Subcutaneous abdominal adipose tissue (tissue), 5 donors: ENCODE data around the gene TNMD.

Experiments used
- H3K27ac ChIP-seq: one replicate; pipeline ENCODE4 v1.7.0; 2013; ENCODE audit warnings: low read depth, mild to moderate bottlenecking, inconsistent platforms, low read length, moderate library complexity
- H3K27me3 ChIP-seq, 5 donors: one replicate each; pipeline ENCODE4 v1.7.0; 2013; ENCODE audit warnings: low read length in 5 of 5, inconsistent platforms in 1 of 5; ENCODE audit not compliant: control insufficient read depth in 5 of 5, insufficient read depth in 4 of 5
- H3K36me3 ChIP-seq, 5 donors: one replicate each; pipeline ENCODE4 v1.7.0; 2013; ENCODE audit warnings: low read length in 5 of 5; ENCODE audit not compliant: control insufficient read depth in 5 of 5, insufficient read depth in 5 of 5
- H3K4me1 ChIP-seq, 5 donors: one replicate each; pipeline ENCODE4 v1.7.0; 2013; ENCODE audit warnings: low read length in 5 of 5, mild to moderate bottlenecking in 3 of 5, moderate library complexity in 1 of 5; ENCODE audit not compliant: control insufficient read depth in 5 of 5, insufficient read depth in 5 of 5
- H3K4me3 ChIP-seq, 5 donors: one replicate each; pipeline ENCODE4 v1.7.0; 2013; ENCODE audit warnings: low read length in 5 of 5, low read depth in 1 of 5
- H3K9ac ChIP-seq, 5 donors: one replicate each; pipeline ENCODE4 v1.7.0; 2013; ENCODE audit warnings: low read length in 5 of 5, mild to moderate bottlenecking in 4 of 5, moderate library complexity in 3 of 5
- H3K9me3 ChIP-seq, 5 donors: one replicate each; pipeline ENCODE4 v1.7.0; 2013; ENCODE audit warnings: low read length in 5 of 5; ENCODE audit not compliant: control insufficient read depth in 5 of 5
- donor health status: healthy.
- donor health status: healthy.
- donor health status: healthy.
- donor health status: healthy.
- donor health status: healthy.

TNMD gene

DNA sequence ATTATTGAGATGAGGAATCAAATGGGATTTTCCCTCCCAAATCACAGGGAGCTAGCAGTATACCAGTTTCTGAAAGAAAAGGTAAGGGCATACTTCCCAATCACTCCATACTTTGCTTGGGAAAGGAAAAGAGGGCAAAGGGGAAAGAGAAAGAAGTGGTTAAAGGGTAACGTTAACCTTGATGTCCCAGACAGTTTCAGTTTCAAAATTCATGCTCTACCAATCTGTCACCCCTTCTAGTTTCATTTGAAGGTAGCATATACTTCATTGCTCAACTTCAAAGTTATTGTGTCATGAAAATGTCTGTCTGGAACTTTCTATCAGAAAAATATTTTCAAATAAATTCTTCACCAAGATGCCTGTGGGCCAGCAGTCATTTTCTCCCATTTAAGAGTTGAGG, 16.0 kb downstream of the TNMD start:
- H3K9me3 ChIP-seq = no peaks in the 10 kb centered on the region
- H3K4me1 ChIP-seq = peaks cover 0 to 12% (median 3%) of the 10 kb centered on the region in 5 donors
- no peak overlapping the region for H3K9ac ChIP-seq
- H3K36me3 ChIP-seq = no peaks in the 10 kb centered on the region
- no peak overlapping the region for H3K4me3 ChIP-seq
- no peak overlapping the region for H3K27ac ChIP-seq
- peaks cover 0 to 8% (median 0%) of the 10 kb centered on the region in 5 donors for H3K27me3 ChIP-seq

DNA sequence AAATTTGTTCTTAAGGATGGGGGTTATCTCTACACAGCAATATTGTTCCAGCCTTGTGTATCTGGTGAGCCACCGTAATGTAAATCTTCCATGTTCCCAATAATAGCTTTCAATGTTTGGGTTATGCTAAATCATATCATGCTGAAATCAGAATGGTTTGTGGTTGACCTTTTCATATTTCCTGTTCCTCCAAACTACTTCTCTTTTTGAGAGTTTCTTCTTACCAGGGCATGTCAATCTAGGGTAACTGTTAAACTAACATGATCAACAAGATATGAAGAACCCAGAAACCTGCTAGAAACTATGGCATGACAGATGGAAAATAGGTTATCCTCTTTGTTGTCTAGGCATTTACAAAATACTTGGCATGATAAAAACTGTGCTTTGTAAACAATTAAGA, 22.0 kb downstream of the TNMD start:
- Histone ChIP-seq H3K27ac (no peak overlapping the region), H3K9me3 (no peaks in the 10 kb centered on the region), H3K27me3 (peaks cover 0 to 8% (median 0%) of the 10 kb centered on the region in 5 donors), H3K36me3 (no peaks in the 10 kb centered on the region), H3K9ac (no peak overlapping the region), H3K4me3 (no peak overlapping the region), H3K4me1 (peaks cover 0 to 5% (median 0%) of the 10 kb centered on the region in 5 donors)

DNA sequence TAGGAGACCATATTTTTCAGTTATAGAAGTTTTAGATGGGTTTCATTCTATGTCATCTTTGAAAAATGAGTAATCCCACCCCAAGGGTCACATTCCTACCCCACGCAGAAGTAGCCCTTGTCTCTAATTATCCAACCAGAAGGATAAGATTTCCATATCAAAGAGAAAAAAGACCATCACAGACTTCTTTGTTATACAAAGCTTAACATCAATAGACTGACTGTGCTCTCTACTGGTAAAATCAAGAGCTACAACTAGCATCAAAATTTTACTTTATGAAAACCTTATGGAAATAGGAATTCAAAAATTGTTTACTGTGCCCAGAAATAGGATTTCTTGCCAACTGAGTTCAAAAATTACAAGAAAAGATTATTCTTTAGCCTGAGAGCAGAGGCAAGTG, 24.9 kb downstream of the TNMD start:
- no peak overlapping the region for H3K4me3 ChIP-seq

DNA sequence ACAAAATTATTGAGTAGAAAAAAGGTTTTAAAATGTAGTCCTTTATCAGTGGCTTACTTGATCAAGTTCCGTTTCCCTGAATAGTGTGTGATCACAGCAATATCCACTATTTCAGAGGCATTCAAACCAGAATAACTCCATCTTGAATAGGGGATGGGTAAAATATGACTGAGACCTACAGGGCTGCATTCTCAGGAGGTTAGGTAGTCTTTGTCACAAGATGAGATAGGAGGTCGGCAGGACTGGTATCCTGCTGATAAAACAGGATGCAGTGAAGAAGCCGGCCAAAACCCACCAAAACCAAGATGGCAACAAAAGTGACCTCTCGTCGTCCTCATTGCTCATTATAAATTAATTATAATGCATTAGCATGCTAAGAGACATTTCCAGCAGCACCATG, 27.2 kb downstream of the TNMD start:
- Histone ChIP-seq H3K4me3 (no peak overlapping the region), H3K9me3 (no peaks in the 10 kb centered on the region), H3K4me1 (peaks cover 0 to 7% (median 0%) of the 10 kb centered on the region in 5 donors), H3K27ac (no peak overlapping the region), H3K36me3 (no peaks in the 10 kb centered on the region), H3K9ac (no peak overlapping the region), H3K27me3 (peaks cover 0 to 17% (median 6%) of the 10 kb centered on the region in 5 donors)

More for the DNA sequence above, 24.9 kb downstream of the TNMD start:
- peaks cover 0 to 6% (median 4%) of the 10 kb centered on the region in 5 donors for H3K4me1 ChIP-seq
- H3K9ac ChIP-seq = no peak overlapping the region
- H3K27me3 ChIP-seq = peaks cover 0 to 11% (median 4%) of the 10 kb centered on the region in 5 donors
- H3K27ac ChIP-seq = no peak overlapping the region
- no peaks in the 10 kb centered on the region for H3K36me3 ChIP-seq
- no peaks in the 10 kb centered on the region for H3K9me3 ChIP-seq

DNA sequence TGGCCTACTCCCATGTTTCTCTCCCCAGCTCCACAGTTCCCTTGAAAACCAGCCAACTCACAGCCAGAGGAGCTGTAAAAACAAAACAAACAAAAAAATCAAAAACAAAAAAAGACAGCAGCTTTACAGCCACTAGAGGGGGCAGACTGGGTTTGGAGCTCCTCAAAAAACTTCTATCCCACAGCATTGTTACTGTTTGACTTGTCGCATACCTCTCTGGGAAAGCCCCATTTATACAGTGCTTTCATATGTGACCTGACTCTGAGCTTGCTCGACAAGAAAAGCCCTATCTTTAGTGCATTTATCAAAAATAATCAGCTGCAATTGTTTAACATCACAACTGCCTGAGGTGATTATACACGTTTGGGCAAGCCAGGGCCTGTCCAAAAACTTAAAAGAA, 30.3 kb downstream of the TNMD start:
- Histone ChIP-seq H3K4me1 (peaks cover 0 to 7% (median 0%) of the 10 kb centered on the region in 5 donors), H3K36me3 (no peaks in the 10 kb centered on the region), H3K4me3 (no peak overlapping the region), H3K9ac (no peak overlapping the region), H3K27me3 (peaks cover 0 to 13% (median 6%) of the 10 kb centered on the region in 5 donors), H3K27ac (no peak overlapping the region), H3K9me3 (no peaks in the 10 kb centered on the region)

DNA sequence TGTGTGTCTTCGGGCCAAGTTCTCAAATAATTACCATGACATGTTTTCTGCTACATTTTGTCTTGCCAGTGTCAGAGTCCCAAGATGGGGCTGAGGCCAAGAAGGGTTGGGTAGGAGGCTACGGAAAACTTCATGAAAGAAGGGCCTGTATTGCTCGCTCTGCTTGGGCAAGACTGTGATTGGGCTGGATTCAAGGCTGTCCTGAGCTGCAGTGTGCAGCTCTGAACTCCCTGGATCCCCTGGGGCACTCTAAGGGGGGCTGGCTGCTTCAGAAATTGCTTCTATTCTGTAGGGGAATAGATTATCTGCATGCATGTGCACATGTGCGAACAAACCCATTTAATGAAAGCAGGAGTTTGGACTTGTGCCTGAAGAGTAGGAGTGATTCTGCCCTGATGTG, 38.3 kb downstream of the TNMD start:
- H3K4me1 ChIP-seq = no peaks in the 10 kb centered on the region
- no peaks in the 10 kb centered on the region for H3K27me3 ChIP-seq
- H3K4me3 ChIP-seq = no peak overlapping the region
- no peaks in the 10 kb centered on the region for H3K36me3 ChIP-seq
- H3K9ac ChIP-seq = no peak overlapping the region
- H3K27ac ChIP-seq = no peak overlapping the region
- H3K9me3 ChIP-seq = no peaks in the 10 kb centered on the region

DNA sequence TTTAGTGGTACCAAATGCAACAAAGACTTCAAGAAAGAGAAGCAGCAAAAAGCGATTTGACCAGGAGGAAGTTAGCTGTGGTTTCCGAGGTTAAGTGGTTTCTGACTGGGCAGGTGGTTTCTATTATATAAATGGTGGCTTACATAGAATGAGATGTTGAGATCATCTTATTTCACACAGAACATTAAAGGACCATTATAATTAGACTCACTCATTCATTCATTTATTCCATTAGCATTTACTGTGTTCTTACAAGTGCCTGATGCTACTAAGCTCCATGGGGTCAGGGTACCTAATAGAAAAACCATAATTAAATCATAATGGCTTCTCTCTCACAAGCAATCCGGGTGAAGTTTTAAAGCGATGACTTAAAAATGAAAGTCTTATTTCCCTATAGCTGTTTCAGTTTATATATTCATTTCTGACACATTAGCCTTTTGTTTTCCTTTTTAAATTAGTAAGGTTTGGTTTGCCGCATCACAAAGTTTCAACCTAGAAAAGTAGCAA, 41.3 kb downstream of the TNMD start:
- H3K36me3 ChIP-seq = peaks cover 0 to 4% (median 0%) of the 10 kb centered on the region in 5 donors
- peaks cover 0 to 2% (median 0%) of the 10 kb centered on the region in 5 donors for H3K27me3 ChIP-seq
- no peaks in the 10 kb centered on the region for H3K9me3 ChIP-seq
- no peak overlapping the region for H3K27ac ChIP-seq
- H3K9ac ChIP-seq = no peak overlapping the region
- peaks cover 0 to 4% (median 0%) of the 10 kb centered on the region in 5 donors for H3K4me1 ChIP-seq
- no peak overlapping the region for H3K4me3 ChIP-seq

DNA sequence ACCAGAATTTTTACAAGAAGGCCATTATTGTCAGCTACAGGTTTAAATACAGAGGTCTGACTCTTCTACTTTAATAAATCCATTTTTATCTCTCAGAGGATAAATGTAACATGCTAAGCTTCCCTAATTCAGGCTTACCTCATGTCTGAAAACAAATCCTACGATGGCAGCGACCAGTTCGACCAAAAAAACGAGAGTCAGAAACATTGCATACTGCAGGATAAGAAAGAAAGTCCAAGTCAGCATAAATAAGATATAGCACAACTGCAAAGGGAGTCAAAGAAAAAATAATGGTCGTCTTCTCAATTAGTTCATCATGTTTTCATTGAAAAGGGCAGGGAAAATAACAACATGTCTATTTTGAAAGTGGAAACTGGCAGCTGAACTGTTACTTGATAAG, 50.3 kb downstream of the TNMD start:
- H3K9ac ChIP-seq = no peak overlapping the region
- peaks cover 0 to 8% (median 0%) of the 10 kb centered on the region in 5 donors for H3K36me3 ChIP-seq
- no peak overlapping the region for H3K27ac ChIP-seq
- H3K4me1 ChIP-seq = peaks cover 0 to 14% (median 9%) of the 10 kb centered on the region in 5 donors
- H3K4me3 ChIP-seq = peak overlapping the region in 1 of 5 donors; percentile 62
- H3K27me3 ChIP-seq = peaks cover 0 to 22% (median 5%) of the 10 kb centered on the region in 5 donors
- H3K9me3 ChIP-seq = no peaks in the 10 kb centered on the region

DNA sequence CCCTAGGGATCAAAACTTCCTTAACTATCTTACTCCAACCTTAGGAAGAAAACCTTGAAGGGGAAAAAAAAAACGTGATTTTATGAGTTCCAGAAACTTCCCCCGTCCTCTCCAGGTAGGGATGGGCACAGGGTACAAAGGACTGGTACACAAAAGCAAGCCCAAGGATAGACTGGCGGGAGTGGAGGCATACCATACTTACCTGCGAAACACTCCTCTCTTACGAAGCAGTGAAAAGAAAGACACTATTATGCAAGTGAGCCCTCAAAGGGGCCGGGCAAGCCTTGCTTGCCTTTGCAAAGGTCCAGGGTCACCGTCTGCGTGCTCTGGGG, 51.2 kb downstream of the TNMD start:
- Histone ChIP-seq H3K36me3 (peaks cover 0 to 8% (median 0%) of the 10 kb centered on the region in 5 donors), H3K4me1 (peaks cover 0 to 14% (median 4%) of the 10 kb centered on the region in 5 donors), H3K9ac (peak overlapping the region; percentile 57 to 82 (median 73)), H3K9me3 (no peaks in the 10 kb centered on the region), H3K4me3 (peak overlapping the region; percentile 62 to 80 (median 72)), H3K27me3 (peaks cover 0 to 22% (median 5%) of the 10 kb centered on the region in 5 donors), H3K27ac (peak overlapping the region; percentile 82)

DNA sequence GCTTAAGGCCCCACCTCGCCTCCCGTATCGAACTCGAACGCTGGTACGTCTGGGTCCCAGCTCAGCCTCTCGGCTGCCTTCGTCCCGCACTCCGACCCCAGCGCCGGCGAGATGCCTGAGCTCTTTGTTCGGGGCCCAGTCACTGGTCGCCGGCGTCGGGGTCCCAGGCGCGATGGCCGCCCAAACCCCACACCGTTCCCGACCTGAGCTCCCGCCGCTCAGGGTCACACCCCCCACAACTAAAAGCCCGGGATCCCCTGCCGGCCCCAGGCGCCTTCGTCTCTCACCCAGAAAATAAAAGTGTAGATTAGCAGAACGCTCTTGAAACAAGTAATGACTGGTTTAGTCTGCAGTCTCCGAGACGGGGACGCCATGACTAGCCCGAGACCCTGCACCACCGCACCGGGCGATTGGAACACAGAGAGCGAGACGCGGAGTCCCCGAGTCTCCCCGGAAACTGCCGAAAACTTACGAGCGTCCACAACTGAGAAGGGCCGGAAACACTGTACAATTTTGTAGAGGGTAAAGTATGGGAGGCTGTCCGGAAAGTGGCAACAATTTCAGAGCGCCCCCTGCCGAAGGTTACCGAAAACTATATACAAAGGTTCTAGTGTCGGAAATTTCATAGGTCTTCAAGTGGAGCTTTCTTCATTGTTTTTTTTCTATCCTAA, 51.7 kb downstream of the TNMD start, which contains the start of gene TSPAN6:
Gene TSPAN6, minus strand, starts transcription at position 486 of the 671 bp plus-strand sequence. Its CDS starts 112 bp downstream, at position 374.
- peak within 1 kb of the TSS; percentile 57 to 82 (median 73) for H3K9ac ChIP-seq
- H3K36me3 ChIP-seq = peaks cover 0 to 8% (median 0%) of the 10 kb centered on the region in 5 donors
- H3K4me1 ChIP-seq = peaks cover 0 to 14% (median 4%) of the 10 kb centered on the region in 5 donors
- H3K27ac ChIP-seq = peak within 1 kb of the TSS; percentile 82
- no peaks in the 10 kb centered on the region for H3K9me3 ChIP-seq
- H3K27me3 ChIP-seq = peaks cover 0 to 22% (median 5%) of the 10 kb centered on the region in 5 donors
- H3K4me3 ChIP-seq = peak within 1 kb of the TSS; percentile 62 to 80 (median 72)
